Measurements from ENCODE around the gene SHPK.

DNA sequence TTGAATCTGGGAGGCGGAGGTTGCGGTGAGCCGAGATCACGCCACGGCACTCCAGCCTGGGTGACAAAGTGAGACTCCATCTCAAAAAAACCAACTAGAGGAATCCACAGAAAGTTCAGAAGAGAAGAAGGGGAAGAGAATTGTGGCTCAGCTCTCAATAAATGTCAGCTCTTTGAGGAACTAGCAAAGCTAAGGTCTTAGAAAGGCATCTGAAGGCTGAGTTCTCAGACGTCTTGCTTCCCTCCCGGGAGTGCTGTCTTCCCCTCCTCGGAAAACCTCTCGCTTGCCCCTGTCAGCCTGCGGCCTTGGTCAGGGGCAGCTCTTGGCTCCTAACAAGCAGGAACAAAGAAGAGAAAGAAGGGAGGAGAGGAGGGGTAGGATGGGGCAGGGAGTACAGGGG, 5.3 kb downstream of the SHPK start:
- TF ChIP-seq, protein P1, sequence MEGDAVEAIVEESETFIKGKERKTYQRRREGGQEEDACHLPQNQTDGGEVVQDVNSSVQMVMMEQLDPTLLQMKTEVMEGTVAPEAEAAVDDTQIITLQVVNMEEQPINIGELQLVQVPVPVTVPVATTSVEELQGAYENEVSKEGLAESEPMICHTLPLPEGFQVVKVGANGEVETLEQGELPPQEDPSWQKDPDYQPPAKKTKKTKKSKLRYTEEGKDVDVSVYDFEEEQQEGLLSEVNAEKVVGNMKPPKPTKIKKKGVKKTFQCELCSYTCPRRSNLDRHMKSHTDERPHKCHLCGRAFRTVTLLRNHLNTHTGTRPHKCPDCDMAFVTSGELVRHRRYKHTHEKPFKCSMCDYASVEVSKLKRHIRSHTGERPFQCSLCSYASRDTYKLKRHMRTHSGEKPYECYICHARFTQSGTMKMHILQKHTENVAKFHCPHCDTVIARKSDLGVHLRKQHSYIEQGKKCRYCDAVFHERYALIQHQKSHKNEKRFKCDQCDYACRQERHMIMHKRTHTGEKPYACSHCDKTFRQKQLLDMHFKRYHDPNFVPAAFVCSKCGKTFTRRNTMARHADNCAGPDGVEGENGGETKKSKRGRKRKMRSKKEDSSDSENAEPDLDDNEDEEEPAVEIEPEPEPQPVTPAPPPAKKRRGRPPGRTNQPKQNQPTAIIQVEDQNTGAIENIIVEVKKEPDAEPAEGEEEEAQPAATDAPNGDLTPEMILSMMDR (IDR thresholded peaks at IDR 0.05) = no peak
- no peak for TF ChIP-seq ZFX (IDR thresholded peaks at IDR 0.05; ENCODE audit: borderline replicate concordance)
